ENCODE data around the gene SUMF1.

The SUMF1 gene

DNA sequence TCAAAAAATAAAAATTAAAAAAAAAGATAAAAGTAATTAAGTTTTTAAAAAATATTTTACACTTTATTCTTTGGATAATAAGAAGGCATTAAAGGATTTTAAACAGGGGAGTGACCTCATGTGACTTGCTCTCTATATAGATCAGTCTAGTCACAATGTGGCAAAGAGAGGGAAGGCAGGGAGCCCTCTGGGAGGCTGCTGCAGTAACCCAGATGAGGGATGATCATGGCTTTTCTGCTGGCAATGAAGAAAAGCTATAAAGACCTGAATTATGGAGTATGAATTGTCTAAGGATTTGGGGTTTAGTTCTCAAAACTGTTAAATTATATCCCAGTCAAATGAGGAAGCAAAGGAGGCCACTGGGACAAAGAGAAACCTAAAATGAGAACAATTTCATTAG is 58.1 kb downstream of the SUMF1 start:
- Histone ChIP-seq H3K4me2 (no peak overlapping the region), H2AFZ (ENCODE audit: low read depth) (no peak overlapping the region), H3K27ac (no peak overlapping the region), H3K4me1 (ENCODE audit: low read depth, poor library complexity, severe bottlenecking) (peaks cover 15% of the 10 kb centered on the region), H3K36me3 (ENCODE audit: insufficient read depth) (no peaks in the 10 kb centered on the region), H3K27me3 (ENCODE audit: insufficient read depth, low read depth) (no peaks in the 10 kb centered on the region), H4K20me1 (ENCODE audit: insufficient read depth) (no peaks in the 10 kb centered on the region), H3K9ac (no peak overlapping the region), H3K79me2 (ENCODE audit: insufficient read depth, low read depth) (no peaks in the 10 kb centered on the region), H3K4me3 (IDR thresholded peaks at IDR 0.05; ENCODE audit: insufficient read depth, low read depth, low read length) (no peak overlapping the region)
- TF ChIP-seq, protein P1, sequence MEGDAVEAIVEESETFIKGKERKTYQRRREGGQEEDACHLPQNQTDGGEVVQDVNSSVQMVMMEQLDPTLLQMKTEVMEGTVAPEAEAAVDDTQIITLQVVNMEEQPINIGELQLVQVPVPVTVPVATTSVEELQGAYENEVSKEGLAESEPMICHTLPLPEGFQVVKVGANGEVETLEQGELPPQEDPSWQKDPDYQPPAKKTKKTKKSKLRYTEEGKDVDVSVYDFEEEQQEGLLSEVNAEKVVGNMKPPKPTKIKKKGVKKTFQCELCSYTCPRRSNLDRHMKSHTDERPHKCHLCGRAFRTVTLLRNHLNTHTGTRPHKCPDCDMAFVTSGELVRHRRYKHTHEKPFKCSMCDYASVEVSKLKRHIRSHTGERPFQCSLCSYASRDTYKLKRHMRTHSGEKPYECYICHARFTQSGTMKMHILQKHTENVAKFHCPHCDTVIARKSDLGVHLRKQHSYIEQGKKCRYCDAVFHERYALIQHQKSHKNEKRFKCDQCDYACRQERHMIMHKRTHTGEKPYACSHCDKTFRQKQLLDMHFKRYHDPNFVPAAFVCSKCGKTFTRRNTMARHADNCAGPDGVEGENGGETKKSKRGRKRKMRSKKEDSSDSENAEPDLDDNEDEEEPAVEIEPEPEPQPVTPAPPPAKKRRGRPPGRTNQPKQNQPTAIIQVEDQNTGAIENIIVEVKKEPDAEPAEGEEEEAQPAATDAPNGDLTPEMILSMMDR (conservative IDR thresholded peaks at IDR 0.05; ENCODE audit: low read depth, low read length), result no peak

DNA sequence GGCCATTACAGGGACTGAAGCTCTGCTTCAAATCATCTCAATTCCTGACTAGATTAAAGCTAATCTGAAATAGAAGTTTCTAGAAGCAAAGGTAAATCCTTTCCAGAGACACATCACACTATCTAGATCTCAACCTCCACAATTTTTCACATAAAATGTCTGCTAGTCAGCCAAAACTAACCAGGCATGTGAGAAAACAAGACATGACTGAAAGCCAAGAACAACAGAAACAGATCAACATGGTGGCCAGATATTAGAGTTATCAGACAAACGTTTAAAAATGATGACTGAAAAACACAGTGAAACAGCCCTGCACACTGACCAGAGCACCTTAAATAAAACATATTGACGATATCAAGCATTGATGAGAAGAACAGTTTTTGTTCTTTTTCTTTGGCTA is 59.1 kb downstream of the SUMF1 start:
- Histone ChIP-seq H3K27ac (no peak overlapping the region), H3K79me2 (ENCODE audit: insufficient read depth, low read depth) (no peaks in the 10 kb centered on the region), H4K20me1 (ENCODE audit: insufficient read depth) (no peaks in the 10 kb centered on the region), H2AFZ (ENCODE audit: low read depth) (no peak overlapping the region), H3K36me3 (ENCODE audit: insufficient read depth) (no peaks in the 10 kb centered on the region), H3K27me3 (ENCODE audit: insufficient read depth, low read depth) (no peaks in the 10 kb centered on the region), H3K4me2 (no peak overlapping the region), H3K9ac (no peak overlapping the region), H3K4me1 (ENCODE audit: low read depth, poor library complexity, severe bottlenecking) (peaks cover 15% of the 10 kb centered on the region), H3K4me3 (IDR thresholded peaks at IDR 0.05; ENCODE audit: insufficient read depth, low read depth, low read length) (no peak overlapping the region)
- TF ChIP-seq, protein P1 (conservative IDR thresholded peaks at IDR 0.05; ENCODE audit: low read depth, low read length), result no peak

DNA sequence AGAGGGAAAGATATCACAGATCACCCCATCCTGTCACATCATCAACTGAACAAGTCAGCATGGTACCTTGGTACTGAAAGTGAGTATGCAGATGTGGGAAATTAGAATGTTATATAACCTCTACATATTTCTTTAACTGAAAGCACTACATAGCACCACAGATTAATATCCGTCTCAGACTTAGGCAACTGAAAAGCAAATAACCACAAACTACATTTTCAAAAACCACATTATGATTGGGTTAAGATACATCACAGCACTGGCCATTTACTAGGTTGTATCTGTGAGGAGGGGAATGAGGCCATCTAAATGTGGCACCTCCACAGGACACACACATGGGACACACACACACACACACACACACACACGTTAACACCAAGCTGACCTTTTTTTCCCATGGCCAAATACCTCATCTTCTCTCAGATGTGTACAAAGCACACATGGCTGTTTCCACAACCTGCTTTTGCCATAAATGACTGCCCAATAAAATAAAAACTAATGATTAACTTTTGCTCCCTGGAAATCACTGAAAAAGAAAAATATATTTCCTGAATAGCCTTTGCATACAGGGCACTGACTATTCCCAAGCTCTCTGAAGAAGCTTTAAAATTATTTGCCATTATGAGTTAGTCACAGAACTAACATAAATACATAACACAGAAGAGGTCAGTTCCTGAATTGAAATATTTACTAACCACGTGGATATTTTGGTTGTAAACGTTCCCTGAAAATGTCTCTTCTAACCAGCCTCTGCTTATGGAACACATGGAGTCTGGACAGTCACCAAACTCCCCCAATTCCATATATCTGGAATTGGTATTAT is 60.1 kb downstream of the SUMF1 start:
- H2AFZ ChIP-seq (ENCODE audit: low read depth), result no peak overlapping the region
- TF ChIP-seq, protein P1 (conservative IDR thresholded peaks at IDR 0.05; ENCODE audit: low read depth, low read length), result no peak
- H3K4me3 ChIP-seq (IDR thresholded peaks at IDR 0.05; ENCODE audit: insufficient read depth, low read depth, low read length), result no peak overlapping the region
- H3K4me1 ChIP-seq (ENCODE audit: low read depth, poor library complexity, severe bottlenecking), result peaks cover 15% of the 10 kb centered on the region
- no peaks in the 10 kb centered on the region for H3K79me2 ChIP-seq (ENCODE audit: insufficient read depth, low read depth)
- H3K27ac ChIP-seq, result no peak overlapping the region
- H4K20me1 ChIP-seq (ENCODE audit: insufficient read depth), result no peaks in the 10 kb centered on the region
- no peaks in the 10 kb centered on the region for H3K27me3 ChIP-seq (ENCODE audit: insufficient read depth, low read depth)
- no peak overlapping the region for H3K4me2 ChIP-seq
- no peaks in the 10 kb centered on the region for H3K36me3 ChIP-seq (ENCODE audit: insufficient read depth)
- no peak overlapping the region for H3K9ac ChIP-seq

DNA sequence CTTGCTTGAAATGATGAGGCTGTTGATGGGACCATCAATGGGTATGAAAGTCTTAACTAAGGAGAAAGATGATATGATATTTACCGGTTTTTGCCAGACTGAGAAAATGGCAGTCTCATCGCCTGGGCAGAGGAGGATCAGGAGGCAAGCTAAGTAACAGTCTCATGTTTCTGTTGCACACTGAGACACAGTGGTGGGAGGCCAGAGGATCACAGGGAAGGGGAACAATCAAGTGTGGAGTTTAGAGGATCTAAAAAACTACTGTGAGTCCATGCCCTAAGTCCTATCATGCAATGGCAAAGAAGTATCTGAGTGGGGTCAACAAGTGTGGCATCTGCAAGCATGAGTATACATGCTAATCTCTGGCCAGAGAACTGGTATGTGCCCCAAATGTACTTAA is 62.2 kb downstream of the SUMF1 start:
- H3K79me2 ChIP-seq (ENCODE audit: insufficient read depth, low read depth), result no peaks in the 10 kb centered on the region
- H3K4me1 ChIP-seq (ENCODE audit: low read depth, poor library complexity, severe bottlenecking), result peaks cover 15% of the 10 kb centered on the region
- no peak overlapping the region for H3K9ac ChIP-seq
- TF ChIP-seq, protein P1 (conservative IDR thresholded peaks at IDR 0.05; ENCODE audit: low read depth, low read length), result no peak
- H3K27me3 ChIP-seq (ENCODE audit: insufficient read depth, low read depth), result no peaks in the 10 kb centered on the region
- no peak overlapping the region for H2AFZ ChIP-seq (ENCODE audit: low read depth)
- H3K4me2 ChIP-seq, result no peak overlapping the region
- H3K4me3 ChIP-seq (IDR thresholded peaks at IDR 0.05; ENCODE audit: insufficient read depth, low read depth, low read length), result no peak overlapping the region
- no peaks in the 10 kb centered on the region for H3K36me3 ChIP-seq (ENCODE audit: insufficient read depth)
- H4K20me1 ChIP-seq (ENCODE audit: insufficient read depth), result no peaks in the 10 kb centered on the region
- H3K27ac ChIP-seq, result no peak overlapping the region

All from KMS-11 (cell line).